HG03354 (cell line): ENCODE results near the gene COL27A1.
A peak's percentile ranks its signal among the peaks of the same experiment; 100 is the strongest.

Experiments
- ATAC-seq: cut with Tn5 transposase; IDR thresholded peaks from one replicate; pipeline ENCODE4 v1.9.1; 2021; ENCODE audit warnings: mild to moderate bottlenecking; ENCODE audit not compliant: unreplicated experiment, poor library complexity, severe bottlenecking

COL27A1 gene

DNA sequence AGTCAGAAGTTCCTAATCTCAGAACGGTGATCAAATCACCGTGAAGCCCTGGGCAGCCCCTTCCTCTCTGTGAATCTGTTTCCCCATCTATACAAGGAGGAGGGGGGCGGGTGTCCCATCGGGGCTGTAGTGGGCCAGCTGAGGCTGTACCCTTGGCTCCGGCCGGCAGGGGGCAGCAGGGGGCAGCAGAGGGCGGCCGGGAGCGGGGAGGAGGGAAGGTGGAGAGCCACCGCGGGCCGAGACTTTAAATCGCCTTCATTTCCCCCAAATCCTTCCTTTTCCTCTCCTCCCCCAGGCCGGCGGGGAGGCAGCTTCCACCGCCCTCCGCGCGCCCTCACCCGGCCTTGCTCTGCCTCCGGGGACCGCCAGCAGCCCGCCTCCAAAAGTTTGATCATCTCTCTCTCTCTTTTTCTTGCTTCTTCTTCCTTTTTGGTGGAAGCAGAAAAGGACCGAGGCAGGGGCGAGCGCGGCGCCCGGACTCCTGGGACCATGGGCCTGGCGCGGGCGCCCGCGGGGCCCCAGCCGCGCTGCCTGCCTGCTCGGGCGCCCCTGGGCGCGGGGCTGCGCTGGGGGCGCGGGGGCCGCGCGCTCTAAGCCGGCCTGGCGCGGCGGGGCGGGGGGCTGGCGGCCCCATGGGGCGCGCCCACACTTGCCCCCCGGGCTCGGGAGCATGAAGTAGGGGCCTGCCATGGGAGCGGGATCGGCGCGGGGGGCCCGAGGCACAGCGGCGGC, at the start of gene COL27A1:
TSS of gene COL27A1 (plus strand) at position 275 of the 732 bp plus-strand sequence. CDS start at position 689, 414 bp downstream.
- peak; percentile 93 for ATAC-seq

DNA sequence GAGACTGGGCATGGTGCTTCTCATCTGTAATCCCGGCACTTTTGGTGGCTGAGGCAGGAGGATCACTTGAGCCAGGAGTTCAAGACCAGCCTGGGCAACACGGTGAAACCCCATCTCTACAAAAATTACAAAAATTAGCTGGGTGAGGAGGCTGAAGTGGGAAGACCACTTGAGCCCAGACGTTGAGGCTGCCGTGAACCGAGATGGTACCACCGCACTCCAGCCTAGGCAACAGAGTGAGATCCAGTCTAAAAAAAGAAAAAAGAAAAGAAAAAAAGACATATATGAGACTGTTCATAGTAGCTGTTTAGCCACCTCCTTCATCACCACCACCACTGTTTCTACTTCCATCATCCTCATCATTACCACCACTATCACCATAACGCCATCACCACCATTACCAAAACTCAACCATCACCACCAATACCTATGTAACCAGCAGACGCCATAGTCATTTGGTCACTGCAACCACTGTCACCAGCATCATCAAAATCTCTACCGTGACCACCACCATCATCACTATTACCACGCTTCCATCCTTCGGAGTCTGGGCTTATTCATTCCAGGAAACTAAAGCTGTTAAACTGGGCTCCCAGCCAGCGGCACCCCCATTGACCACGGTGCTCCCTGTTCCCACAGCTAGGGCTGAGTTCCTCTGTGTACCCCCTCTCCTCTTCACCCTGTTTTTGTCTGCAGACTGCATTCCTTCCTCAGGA, 47.9 kb upstream of the COL27A1 start:
- ATAC-seq: no peak

DNA sequence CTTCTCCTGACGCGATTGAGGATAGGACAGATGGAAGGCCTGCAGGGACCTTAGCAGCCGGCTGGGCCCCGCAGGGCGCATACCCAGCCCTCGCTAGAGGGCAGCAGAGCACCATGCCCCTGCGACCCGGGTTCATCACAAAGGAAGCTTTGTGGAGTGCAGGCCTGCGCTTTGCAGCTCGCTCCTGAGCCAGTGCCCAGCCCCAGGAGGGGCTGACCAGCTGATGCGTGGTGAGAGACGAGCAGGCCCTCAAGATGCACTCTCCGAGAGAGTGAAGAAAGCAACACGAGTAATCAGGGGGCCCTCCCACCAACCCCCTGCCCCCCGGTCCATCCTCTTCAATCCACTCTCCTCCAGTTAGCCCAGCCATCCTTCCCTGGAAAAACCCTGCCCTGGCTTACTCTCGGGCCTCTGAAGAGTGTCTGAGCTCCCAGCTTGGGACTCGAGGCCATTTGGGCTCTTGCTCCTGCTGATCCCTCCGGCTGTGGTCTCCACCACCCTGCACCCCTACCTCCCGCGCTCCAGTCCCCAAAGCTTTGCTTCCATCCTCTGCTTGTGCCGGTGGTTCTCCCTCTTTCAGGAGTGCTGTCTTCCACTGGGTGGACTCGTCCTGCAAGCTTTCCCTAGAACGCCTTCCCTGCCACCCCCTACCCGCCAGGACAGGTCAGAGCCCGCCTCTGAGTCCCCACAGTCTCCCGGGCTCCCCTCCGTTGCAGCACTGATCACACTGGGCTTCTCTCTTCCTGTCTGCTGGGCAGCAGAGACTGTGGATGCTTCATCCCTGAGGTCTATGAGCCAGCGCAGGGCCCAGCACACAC, 47.1 kb upstream of the COL27A1 start:
- peak; percentile 68 for ATAC-seq

DNA sequence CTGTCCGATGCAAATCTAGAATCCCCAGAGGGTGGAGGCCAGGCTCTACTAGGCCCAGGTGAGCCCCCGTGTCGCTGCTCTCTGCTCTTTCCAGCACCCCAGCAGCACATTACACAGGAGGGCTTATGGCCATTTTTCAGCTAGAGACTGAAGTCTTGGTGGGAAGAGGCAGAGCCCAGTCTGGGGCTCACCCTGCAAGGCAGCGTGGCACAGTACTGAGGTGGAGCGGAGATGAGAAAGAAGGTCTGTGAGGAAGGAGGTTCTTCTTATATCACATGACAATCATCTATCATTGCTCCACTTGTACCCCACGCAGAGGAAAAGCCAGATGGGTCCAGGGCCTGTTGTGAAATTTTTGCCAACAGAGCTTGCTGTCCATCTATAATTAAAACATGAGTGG, 46.2 kb upstream of the COL27A1 start:
- ATAC-seq: no peak

DNA sequence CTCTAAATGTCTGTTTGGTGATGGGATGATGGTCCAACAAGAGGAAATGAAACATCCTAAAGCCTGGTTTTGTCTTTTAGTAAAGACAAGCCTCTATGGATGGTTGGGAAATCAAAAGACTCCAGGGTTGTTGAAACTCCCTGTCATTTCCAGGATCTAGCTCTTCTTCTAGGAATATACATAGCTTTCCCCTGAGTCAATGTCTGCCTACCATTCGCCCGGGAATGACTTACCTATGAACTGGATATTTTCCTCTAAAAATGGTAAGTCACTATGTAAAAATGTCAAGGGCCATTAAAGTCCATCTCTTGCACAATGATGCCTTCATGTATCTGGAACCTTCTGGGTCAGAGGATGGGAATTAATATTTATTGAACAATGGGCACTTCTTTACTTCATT, 45.2 kb upstream of the COL27A1 start:
- no peak for ATAC-seq

DNA sequence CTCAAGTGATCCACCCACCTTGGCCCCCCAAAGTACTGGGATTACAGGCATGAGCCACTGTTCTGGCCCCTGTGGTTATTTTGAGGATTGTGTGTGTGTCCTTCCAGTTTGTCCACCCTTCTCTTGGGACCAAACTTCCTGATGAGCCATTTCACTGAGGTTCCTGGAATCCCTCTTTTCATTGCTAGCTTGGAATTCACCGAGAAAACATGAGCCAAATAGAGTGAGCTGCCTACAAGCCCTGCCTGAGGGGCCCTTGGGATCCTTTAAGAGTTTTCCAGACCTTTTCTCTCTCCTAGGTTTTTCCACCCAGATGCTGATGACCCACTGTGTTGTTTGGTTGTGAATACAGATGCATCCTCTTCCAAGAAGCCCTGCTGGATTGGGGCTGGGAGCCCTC, 43.0 kb upstream of the COL27A1 start:
- no peak for ATAC-seq

DNA sequence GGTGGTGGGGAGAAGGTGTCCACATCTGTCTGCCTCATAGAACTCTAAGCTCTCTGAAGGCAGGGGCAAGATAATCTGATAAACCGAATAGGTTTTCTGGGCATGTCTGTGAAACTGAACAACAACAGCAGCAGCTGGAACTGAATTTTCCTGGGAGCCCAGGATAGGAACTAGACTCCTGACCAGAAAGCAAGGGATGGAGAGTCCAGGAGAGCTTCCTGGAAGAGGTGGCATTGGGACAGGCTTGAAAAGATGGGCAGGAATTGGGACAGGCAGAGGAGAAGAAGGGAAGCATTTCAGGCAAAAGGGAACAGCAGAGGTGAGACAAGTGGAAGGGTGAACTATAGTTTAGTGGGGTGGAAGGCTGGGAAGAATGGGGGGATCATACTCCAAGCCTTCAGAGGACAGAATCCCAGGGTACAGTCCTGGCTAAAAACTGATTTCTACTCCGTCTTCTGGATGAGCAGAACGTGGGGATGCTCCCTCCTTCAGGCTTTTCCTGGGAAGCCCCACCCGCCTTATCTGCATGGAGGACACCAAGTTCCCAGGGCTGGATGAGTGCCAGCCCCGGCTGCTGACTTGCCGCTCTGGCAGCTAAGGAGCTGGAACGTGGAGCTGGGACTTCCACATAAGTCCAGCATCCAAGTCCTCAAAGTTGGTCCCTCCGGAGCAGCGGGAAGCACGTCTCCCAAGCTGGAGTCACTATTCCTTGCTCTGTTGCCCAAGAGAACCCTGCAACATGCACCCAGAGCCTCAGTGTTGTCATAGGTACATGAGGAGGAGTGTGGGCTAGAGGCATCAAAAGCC, 42.4 kb upstream of the COL27A1 start:
- no peak for ATAC-seq

DNA sequence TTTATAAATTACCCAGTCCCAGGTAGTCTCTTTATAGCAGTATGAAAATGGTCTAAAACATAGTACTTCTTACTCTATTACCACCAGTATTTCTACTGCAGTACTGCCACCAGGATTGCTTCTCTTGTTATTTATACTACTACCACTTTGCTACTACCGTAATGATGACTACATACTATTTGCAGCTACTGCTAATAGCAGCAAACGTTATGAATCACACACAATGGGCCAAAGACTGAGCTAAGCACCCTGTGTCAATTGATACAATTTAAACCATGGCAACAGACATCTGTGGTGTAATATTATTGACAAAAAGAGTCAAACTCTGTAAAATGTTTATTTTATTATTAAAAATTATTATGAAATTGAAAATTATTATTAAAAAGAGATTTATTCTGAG, 41.0 kb upstream of the COL27A1 start:
- ATAC-seq: no peak

DNA sequence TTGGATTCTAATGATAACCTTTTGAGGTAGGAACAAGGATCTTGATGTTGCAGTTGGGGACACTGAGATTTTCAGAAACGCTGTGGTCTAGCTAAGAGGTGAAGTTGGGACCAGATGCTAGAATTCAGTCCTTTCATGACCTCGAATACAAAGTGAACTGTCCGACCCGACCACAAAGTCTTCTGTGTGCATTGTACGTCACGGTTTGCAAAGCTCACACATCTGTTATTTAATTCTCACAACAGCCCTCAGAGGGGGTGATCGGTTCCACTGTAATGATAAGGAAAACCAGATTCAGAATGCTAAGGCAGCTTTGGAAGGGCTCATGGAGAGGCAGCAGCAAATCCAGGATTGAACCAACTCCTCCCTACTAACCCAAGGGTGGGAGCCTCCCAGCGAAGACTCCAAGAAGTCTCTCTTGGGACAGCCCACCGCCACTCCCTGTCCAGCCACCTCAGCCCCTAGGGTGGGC, 39.6 kb upstream of the COL27A1 start:
- no peak for ATAC-seq

DNA sequence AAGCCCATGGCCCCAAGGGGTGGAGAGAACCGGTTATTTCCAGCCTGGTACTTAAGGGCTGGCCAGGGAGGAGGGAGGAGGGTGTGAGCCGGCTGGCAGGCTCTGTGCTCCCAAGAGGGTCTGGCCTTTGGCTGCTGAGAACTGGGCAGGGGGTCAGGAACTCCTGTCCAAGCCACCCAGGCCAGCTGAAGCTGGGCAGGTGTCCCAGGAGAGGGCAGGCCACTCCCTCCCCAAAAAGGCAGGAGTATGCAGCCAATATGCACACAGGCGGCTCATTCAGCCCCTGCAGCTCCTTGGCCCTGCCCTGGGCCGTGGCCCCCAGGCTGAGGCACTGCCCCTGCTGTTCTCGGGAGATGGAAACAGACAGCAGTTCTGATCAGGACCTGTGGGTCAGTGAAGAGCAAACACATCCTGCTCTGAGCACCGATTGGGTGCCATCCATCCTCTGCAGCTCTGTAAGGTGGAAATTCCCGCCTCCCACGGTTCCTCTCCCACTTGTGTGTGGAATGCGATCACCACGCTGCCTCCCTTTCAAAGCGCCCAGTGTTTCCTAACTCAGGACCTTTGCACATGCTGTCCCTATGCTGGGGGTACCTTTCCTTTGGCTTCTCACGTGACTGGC, 39.1 kb upstream of the COL27A1 start:
- no peak for ATAC-seq

DNA sequence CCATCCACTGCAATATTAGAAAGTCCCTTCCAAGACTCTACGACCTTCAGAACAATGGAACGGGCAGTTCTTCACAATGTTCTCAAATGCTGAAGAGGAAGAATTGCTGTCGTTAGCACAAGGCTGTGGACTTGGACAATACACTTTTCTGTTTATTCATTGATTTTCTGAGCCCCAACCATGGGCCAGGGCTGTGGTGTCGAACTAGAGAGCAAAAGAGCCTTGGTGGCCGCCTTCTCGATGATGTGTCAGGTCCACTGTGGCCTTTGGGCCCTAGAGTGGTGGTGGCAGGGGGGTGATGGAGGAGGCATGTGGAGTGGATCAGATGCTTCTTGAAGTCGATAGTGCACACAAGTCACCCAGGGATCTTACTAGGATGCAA, 37.7 kb upstream of the COL27A1 start:
- ATAC-seq: no peak

DNA sequence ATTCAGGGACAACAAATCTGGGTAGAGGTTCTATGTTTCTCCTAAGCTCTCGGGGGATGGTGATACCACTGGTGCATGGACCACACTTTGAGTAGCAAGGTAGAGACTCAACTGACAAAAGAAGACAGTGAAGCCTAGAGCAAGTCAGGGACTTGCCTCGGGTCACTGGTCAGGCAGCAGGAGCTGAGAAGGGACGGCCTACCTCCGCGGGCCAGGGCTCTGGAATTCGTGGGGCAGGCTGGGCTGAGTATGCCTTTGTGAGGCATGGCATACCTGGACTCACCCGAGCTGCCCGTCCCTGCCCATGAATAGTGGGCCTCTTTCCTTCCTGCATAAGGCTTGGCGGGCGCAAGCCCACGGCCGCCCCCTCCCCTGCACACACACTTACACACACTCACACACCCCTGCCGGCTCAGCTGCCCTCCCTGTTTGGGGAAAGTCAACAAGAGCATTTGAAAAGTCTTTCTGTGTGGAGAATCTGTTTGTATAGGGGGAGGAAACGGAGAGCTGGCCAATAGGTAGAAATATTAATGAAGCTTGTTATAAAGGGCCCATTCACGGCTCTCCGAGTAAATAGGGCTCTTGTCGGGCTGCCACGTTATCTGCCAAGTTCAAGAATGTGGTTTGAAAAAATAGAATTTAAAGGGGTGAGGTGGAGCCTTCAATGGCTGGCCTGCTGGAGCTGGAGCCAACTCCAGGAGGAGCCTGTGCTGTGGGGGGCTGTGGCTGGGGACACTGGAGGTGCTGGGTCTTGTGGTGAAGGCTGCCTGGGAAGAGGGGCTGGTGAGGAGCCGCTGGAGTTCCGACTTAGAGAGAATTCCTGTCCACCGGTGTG, 37.1 kb upstream of the COL27A1 start:
- ATAC-seq: no peak

DNA sequence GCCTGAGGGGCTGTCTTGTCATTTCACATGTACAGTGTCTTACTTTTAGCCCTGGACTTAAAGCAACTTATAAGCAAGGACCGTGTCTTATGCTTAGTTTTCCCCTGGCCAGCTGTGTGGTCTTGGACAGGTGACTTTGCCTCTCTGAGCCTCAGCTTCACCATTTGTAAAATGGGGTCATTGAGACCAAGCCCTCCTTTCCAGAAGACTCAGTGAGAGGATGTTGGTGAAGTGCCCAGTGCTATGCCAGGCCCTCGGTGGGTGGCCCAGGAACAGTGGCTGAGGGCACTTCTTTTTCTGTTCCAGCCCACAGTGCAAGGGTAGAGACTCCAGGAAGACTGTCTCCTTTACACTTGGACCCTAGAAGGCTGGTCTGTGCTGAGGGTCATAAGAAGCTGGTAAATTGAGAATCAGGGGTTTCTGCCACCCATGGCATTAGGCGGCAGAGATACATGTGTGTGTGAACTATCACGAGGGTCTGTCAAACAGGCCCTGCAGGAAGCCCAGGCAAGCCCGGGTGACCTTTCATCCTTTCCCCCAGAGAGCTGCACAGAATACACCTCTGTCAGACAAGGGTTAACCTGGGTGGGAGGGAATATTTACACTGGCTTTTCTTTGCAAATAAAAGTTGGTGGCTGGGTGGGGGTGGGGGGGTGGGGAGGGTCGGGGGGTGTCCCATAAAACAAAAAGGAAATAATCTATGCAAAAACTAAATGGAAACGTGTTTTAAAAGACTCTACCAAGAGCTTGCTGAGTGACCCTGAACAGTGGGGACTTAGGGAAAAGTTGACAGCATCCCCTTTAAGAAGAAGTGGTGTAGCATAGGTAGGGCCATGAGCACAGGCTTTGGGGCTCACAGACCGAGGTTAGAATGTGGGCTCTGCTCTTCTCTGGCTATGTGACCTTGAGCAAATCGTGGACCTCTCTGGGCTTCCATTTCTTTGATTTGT, 35.8 kb upstream of the COL27A1 start:
- no peak for ATAC-seq

DNA sequence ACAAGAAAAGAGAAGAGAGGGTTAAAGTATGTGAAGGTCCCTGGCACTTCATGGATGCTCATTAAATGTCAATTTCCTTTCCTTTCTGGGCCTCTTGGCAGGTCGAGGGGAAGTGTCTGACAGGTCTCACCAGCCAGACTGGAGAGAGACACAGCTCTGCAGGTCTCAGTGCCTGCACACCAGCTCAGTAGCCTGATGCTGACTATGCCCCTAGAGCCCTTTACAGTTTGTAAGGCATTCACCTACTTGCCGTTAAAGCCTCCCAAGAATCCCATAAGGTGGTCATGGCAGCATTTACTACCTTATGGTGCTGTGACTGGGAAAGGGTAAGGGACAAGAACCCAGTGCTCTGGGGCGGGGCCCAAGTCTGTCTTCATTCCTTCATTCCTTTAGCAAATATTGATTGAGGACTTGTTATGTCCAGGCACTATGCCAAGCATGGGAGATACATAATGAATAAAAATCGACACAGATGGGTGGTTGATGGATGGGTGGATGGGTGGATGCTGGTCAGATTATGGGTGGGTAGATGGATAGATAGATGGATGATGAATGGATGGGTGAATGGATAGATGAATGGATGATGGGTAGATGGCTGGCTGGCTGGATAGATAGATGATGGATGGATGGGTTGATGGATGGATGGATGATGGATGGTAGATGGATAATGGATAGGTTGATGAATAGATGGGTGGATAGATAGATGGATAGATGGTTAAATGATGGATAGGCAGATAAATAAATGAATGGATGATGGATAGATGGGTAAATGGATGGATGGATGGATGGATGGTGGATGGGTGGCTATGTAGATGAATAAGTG, 34.9 kb upstream of the COL27A1 start:
- ATAC-seq: no peak

DNA sequence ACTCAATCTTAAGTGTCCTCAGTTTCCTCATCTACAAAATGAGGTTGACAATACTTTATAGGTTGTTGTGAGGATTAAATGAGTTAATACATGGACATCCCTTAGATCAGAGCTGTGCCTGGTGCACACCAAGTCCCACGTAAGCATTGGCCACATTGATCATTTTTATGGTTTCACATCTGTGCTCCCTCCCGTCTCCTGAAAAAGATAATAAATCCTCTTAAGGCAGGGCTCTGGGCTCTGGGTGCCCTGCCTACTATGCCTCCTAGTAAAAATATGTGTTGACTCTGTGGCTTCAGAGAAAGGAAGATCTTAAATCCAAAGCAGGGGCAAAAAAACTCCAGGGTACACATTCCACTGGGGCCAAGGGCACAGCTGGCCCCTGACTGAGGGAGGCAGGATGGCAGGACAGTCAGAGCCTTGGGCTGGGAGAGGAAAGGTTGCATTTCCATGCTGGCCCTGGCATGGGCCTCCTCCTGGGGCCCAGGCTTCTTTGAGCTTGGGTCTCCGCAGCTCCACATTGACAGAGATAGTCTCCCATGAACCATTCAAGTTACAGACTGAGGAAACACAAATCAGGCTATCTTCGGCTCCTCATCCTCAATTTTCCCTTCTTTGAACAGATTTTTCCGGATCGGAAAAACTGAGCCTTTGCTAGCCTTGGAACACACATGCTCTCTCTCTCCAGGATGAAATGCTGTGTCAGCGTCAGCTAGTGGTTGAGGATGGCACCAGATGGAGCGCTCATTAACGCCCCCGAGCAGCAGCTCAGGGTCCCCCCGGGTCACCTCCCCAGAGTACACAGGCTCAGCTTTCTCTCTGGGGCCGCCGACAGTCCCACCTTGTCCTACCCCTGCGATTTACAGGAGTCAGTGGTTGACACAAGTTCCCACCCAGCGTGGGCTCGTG, 33.9 kb upstream of the COL27A1 start:
- no peak for ATAC-seq
